ENCODE data around the gene PCSK5. TPM values are rescaled to one million over a fixed set of nuclear protein-coding genes. Genes with fewer than 3 reads are reported as not detected.

Gene PCSK5
- polyA plus RNA-seq, 3 donors, result 4.8 to 13.0 (median 7.1) TPM

DNA sequence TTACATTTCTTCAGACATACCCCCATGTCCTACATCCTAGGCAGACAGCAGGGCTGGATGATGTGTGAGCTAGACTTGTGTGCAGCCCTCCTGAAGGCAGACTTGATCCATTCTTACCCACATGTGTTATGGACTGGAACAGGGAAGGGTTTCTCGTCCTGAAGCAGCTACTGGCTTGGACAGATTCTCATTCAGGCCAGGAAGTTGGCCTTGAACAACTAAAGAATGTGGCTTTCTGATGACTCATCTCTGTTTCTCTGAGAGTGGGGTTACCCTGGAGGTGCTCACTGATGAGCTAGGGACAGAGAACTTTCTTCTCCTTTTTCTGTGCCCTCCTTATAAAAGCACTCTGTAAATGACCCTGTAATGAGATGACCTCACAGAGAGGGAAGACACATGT is 246.5 kb downstream of the PCSK5 start:
- TF ChIP-seq, protein P1, sequence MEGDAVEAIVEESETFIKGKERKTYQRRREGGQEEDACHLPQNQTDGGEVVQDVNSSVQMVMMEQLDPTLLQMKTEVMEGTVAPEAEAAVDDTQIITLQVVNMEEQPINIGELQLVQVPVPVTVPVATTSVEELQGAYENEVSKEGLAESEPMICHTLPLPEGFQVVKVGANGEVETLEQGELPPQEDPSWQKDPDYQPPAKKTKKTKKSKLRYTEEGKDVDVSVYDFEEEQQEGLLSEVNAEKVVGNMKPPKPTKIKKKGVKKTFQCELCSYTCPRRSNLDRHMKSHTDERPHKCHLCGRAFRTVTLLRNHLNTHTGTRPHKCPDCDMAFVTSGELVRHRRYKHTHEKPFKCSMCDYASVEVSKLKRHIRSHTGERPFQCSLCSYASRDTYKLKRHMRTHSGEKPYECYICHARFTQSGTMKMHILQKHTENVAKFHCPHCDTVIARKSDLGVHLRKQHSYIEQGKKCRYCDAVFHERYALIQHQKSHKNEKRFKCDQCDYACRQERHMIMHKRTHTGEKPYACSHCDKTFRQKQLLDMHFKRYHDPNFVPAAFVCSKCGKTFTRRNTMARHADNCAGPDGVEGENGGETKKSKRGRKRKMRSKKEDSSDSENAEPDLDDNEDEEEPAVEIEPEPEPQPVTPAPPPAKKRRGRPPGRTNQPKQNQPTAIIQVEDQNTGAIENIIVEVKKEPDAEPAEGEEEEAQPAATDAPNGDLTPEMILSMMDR (IDR thresholded peaks at IDR 0.05), result no peak

DNA sequence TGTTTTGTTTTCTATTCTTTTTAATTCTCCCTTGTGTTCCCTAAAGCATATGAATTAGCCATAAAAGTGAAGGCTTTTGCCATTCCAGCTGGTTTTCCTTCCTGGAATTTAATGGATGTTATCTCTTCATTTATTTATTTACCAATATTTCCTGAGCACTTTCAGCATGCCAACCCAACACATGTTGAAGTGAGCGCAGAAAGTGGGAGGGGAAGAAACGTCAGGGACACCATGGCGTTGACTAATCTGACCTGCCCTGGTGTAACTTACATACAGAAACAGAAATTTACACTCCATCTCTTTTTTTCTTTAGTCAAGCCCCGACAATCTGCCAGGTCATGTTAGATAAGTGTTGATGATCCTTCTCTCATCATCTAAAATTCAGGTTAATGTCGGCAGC is 247.5 kb downstream of the PCSK5 start:
- TF ChIP-seq, protein P1 (IDR thresholded peaks at IDR 0.05), result no peak
- DNase-seq, result no peak
- Histone ChIP-seq H3K9me3 (replicated peaks in 1 of 2; ENCODE audit: control insufficient read depth in 1 of 2, insufficient read depth in 1 of 2, low read length in 2 of 2) (no peaks in the 10 kb centered on the region), H3K4me1 (ENCODE audit: control insufficient read depth in 1 of 2, insufficient read depth in 2 of 2, low read length in 2 of 2) (peaks cover 0 to 5% of the 10 kb centered on the region in 2 donors), H3K27me3 (ENCODE audit: control insufficient read depth in 2 of 2, insufficient read depth in 2 of 2, low read length in 2 of 2) (no peaks in the 10 kb centered on the region), H3K36me3 (replicated peaks in 1 of 2; ENCODE audit: control insufficient read depth in 1 of 2, insufficient read depth in 2 of 2, low read length in 2 of 2) (no peaks in the 10 kb centered on the region), H3K4me3 (replicated peaks in 1 of 3; ENCODE audit: low read depth in 2 of 3, low read length in 3 of 3) (no peak overlapping the region), H2AFZ (ENCODE audit: insufficient read depth, low read depth, low read length, poor library complexity, severe bottlenecking) (no peak overlapping the region), H3K4me2 (replicated peaks; ENCODE audit: extremely low read depth, low read length, poor library complexity, severe bottlenecking) (no peak overlapping the region), H3K79me2 (ENCODE audit: insufficient read depth, low read length) (no peaks in the 10 kb centered on the region), H3K9ac (ENCODE audit: insufficient read depth, low read length, poor library complexity, severe bottlenecking) (no peak overlapping the region), H3K27ac (ENCODE audit: low read depth in 1 of 2, low read length in 2 of 2) (no peak overlapping the region), H4K20me1 (ENCODE audit: insufficient read depth, low read length) (no peaks in the 10 kb centered on the region)
- intact Hi-C loops (cut with micrococcal nuclease), result no loop called here
- no CpG with 5 or more reads among the region's 5 CpGs for WGBS (ENCODE audit: insufficient coverage)
- peaks cover 11% of the 10 kb centered on the region for H3K4me1 Mint-ChIP-seq
- peaks cover 0 to 1% (median 0%) of the 10 kb centered on the region in 7 donors for H3K9me3 Mint-ChIP-seq
- H3K27ac Mint-ChIP-seq, result no peak overlapping the region
- H3K27me3 Mint-ChIP-seq (ENCODE audit: low read depth in 3 of 3), result no peaks in the 10 kb centered on the region
- H3K36me3 Mint-ChIP-seq, result peaks cover 0 to 17% of the 10 kb centered on the region in 2 donors
- H3K4me3 Mint-ChIP-seq, result no peak overlapping the region

More for the DNA sequence above, 246.5 kb downstream of the PCSK5 start:
- Histone ChIP-seq H3K4me2 (replicated peaks; ENCODE audit: extremely low read depth, low read length, poor library complexity, severe bottlenecking) (no peak overlapping the region), H3K36me3 (replicated peaks in 1 of 2; ENCODE audit: control insufficient read depth in 1 of 2, insufficient read depth in 2 of 2, low read length in 2 of 2) (no peaks in the 10 kb centered on the region), H3K4me3 (replicated peaks in 1 of 3; ENCODE audit: low read depth in 2 of 3, low read length in 3 of 3) (no peak overlapping the region), H4K20me1 (ENCODE audit: insufficient read depth, low read length) (no peaks in the 10 kb centered on the region), H2AFZ (ENCODE audit: insufficient read depth, low read depth, low read length, poor library complexity, severe bottlenecking) (no peak overlapping the region), H3K9ac (ENCODE audit: insufficient read depth, low read length, poor library complexity, severe bottlenecking) (no peak overlapping the region), H3K27me3 (ENCODE audit: control insufficient read depth in 2 of 2, insufficient read depth in 2 of 2, low read length in 2 of 2) (no peaks in the 10 kb centered on the region), H3K4me1 (ENCODE audit: control insufficient read depth in 1 of 2, insufficient read depth in 2 of 2, low read length in 2 of 2) (peaks cover 0 to 5% of the 10 kb centered on the region in 2 donors), H3K9me3 (replicated peaks in 1 of 2; ENCODE audit: control insufficient read depth in 1 of 2, insufficient read depth in 1 of 2, low read length in 2 of 2) (no peaks in the 10 kb centered on the region), H3K27ac (ENCODE audit: low read depth in 1 of 2, low read length in 2 of 2) (no peak overlapping the region), H3K79me2 (ENCODE audit: insufficient read depth, low read length) (no peaks in the 10 kb centered on the region)
- WGBS (ENCODE audit: insufficient coverage), result 0% methylated on average over 1 of the region's 1 CpG
- H3K27me3 Mint-ChIP-seq (ENCODE audit: low read depth in 3 of 3), result no peaks in the 10 kb centered on the region
- no peak overlapping the region for H3K4me3 Mint-ChIP-seq
- peaks cover 0 to 1% (median 0%) of the 10 kb centered on the region in 7 donors for H3K9me3 Mint-ChIP-seq
- intact Hi-C loops (cut with micrococcal nuclease), result no loop called here
- peaks cover 8% of the 10 kb centered on the region for H3K4me1 Mint-ChIP-seq
- DNase-seq, result peak; percentile 1 to 47 (median 3)
- H3K36me3 Mint-ChIP-seq, result peaks cover 0 to 17% of the 10 kb centered on the region in 2 donors
- H3K27ac Mint-ChIP-seq, result peak overlapping the region in 4 of 7 donors; percentile 50 to 77 (median 67)
